OCI-LY1 (cell line): Measurements from ENCODE around the gene ENO3.
A peak's percentile ranks its signal among the peaks of the same experiment; 100 is the strongest.

Source experiments
- H2AFZ ChIP-seq: fragments of 200-600 bp; sonication (generic), shearing (Covaris generic); 2 replicates; pipeline ENCODE4 v1.6.0; 2014; ENCODE audit warnings: antibody characterized with exemption, mild to moderate bottlenecking, low read length
- H3F3A ChIP-seq: fragments of 200-600 bp; sonication (generic), shearing (Covaris generic); 2 replicates; pipeline ENCODE4 v1.6.0; 2014; ENCODE audit warnings: mild to moderate bottlenecking, antibody characterized with exemption, low read length, moderate library complexity; ENCODE audit not compliant: insufficient read depth
- H3K27ac ChIP-seq: fragments of 200-600 bp; sonication (generic); 2 replicates; pipeline ENCODE4 v1.5.1; 2014; ENCODE audit warnings: low read length, mixed run types, mild to moderate bottlenecking, low read depth; ENCODE audit not compliant: poor library complexity, severe bottlenecking
- H3K27me3 ChIP-seq: fragments of 200-600 bp; sonication (generic); 2 replicates; pipeline ENCODE4 v1.6.0; 2014; ENCODE audit warnings: antibody characterized with exemption, mild to moderate bottlenecking, low read length, moderate library complexity; ENCODE audit not compliant: insufficient read depth
- H3K36me3 ChIP-seq: fragments of 200-600 bp; sonication (generic); 2 replicates; pipeline ENCODE4 v1.6.1; 2014; ENCODE audit warnings: mild to moderate bottlenecking, antibody characterized with exemption, low read length, moderate library complexity, mixed read lengths; ENCODE audit not compliant: insufficient read depth
- H3K4me1 ChIP-seq: fragments of 200-600 bp; sonication (generic); 2 replicates; pipeline ENCODE4 v1.5.1; 2014; ENCODE audit warnings: mild to moderate bottlenecking, low read length, moderate library complexity; ENCODE audit not compliant: insufficient read depth, severe bottlenecking
- H3K4me2 ChIP-seq: fragments of 200-600 bp; sonication (generic), shearing (Covaris generic); 2 replicates; pipeline ENCODE4 v1.6.1; 2014; ENCODE audit warnings: low read length
- H3K4me3 ChIP-seq: fragments of 200-600 bp; sonication (generic); 2 replicates; pipeline ENCODE4 v1.5.1; 2014; ENCODE audit warnings: low read length, low read depth, mild to moderate bottlenecking, mixed read lengths; ENCODE audit not compliant: poor library complexity, severe bottlenecking
- H3K79me2 ChIP-seq: fragments of 200-600 bp; shearing (Covaris generic); 2 replicates; pipeline ENCODE4 v1.6.1; 2016; ENCODE audit warnings: mixed run types, low read length, mixed read lengths; ENCODE audit not compliant: insufficient read depth
- H3K9ac ChIP-seq: fragments of 200-600 bp; sonication (generic), shearing (Covaris generic); 2 replicates; pipeline ENCODE4 v1.6.1; 2014; ENCODE audit warnings: mild to moderate bottlenecking, low read length, mixed read lengths
- H3K9me2 ChIP-seq: fragments of 200-600 bp; sonication (generic), shearing (Covaris generic); 2 replicates; pipeline ENCODE4 v1.6.1; 2014; ENCODE audit warnings: low read depth, mild to moderate bottlenecking, low read length, mixed read lengths
- H3K9me3 ChIP-seq: fragments of 200-600 bp; shearing (Covaris generic); 2 replicates; pipeline ENCODE4 v1.6.1; 2014; ENCODE audit warnings: low read length, mixed read lengths
- H4K20me1 ChIP-seq: fragments of 200-600 bp; sonication (generic), shearing (Covaris generic); 2 replicates; pipeline ENCODE4 v1.6.0; 2016; ENCODE audit warnings: mild to moderate bottlenecking, low read length; ENCODE audit not compliant: insufficient read depth
- EZH2 ChIP-seq: fragments of 200-600 bp; sonication (generic), shearing (Covaris generic); IDR thresholded peaks from 2 replicates; pipeline ENCODE4 v1.8.0; 2017; ENCODE audit warnings: borderline replicate concordance, mixed run types, mild to moderate bottlenecking, antibody characterized with exemption, low read length, moderate library complexity, mixed read lengths
- TF ChIP-seq, protein P1 (sequence below): fragments of 200-600 bp; sonication (generic), shearing (Covaris generic); IDR thresholded peaks from 2 replicates; pipeline ENCODE4 v1.5.1; 2017; ENCODE audit warnings: mild to moderate bottlenecking, antibody characterized with exemption, low read length, moderate library complexity, mixed read lengths

ENO3 gene

GRCh38 chr17:4994081-4994595, 43.2 kb downstream of the ENO3 start:
- Histone ChIP-seq H4K20me1 (no peaks in the 10 kb centered on the region), H2AFZ (no peak overlapping the region), H3K9me2 (no peaks in the 10 kb centered on the region), H3K4me3 (no peak overlapping the region), H3K79me2 (no peaks in the 10 kb centered on the region), H3F3A (0 out of 2 replicates have a peak, but pooled peaks cover 4% of the 10 kb centered on the region), H3K4me2 (no peak overlapping the region), H3K27ac (no peak overlapping the region), H3K9me3 (no peaks in the 10 kb centered on the region), H3K27me3 (no peaks in the 10 kb centered on the region), H3K36me3 (no peaks in the 10 kb centered on the region), H3K4me1 (peaks cover 16% of the 10 kb centered on the region), H3K9ac (no peak overlapping the region)
- no peak for TF ChIP-seq EZH2
- TF ChIP-seq, protein P1, sequence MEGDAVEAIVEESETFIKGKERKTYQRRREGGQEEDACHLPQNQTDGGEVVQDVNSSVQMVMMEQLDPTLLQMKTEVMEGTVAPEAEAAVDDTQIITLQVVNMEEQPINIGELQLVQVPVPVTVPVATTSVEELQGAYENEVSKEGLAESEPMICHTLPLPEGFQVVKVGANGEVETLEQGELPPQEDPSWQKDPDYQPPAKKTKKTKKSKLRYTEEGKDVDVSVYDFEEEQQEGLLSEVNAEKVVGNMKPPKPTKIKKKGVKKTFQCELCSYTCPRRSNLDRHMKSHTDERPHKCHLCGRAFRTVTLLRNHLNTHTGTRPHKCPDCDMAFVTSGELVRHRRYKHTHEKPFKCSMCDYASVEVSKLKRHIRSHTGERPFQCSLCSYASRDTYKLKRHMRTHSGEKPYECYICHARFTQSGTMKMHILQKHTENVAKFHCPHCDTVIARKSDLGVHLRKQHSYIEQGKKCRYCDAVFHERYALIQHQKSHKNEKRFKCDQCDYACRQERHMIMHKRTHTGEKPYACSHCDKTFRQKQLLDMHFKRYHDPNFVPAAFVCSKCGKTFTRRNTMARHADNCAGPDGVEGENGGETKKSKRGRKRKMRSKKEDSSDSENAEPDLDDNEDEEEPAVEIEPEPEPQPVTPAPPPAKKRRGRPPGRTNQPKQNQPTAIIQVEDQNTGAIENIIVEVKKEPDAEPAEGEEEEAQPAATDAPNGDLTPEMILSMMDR = no peak

GRCh38 chr17:4997302-4998026, 46.5 kb downstream of the ENO3 start, which contains the start of the genes INCA1 and KIF1C:
Gene INCA1 (minus strand): TSS chr17:4997522. CDS start chr17:4994437, 3,085 bp downstream.
Gene KIF1C (plus strand): TSS chr17:4997950. CDS start chr17:5000247, 2,297 bp downstream.
- Histone ChIP-seq H3K9ac (peak within 1 kb of the TSS; percentile 96), H3K4me1 (peaks cover 21% of the 10 kb centered on the region), H3K27ac (peak within 1 kb of the TSS; percentile 27), H2AFZ (no peak within 1 kb of the TSS), H3K4me3 (peak within 1 kb of the TSS; percentile 96), H3K27me3 (no peaks in the 10 kb centered on the region), H3K4me2 (peak within 1 kb of the TSS; percentile 93), H3K9me2 (no peaks in the 10 kb centered on the region), H4K20me1 (no peaks in the 10 kb centered on the region), H3K9me3 (no peaks in the 10 kb centered on the region), H3K36me3 (peaks cover 6% of the 10 kb centered on the region; the same call in 1 of the 2 replicates), H3F3A (no peaks in the 10 kb centered on the region), H3K79me2 (no peaks in the 10 kb centered on the region)
- TF ChIP-seq, protein P1 = no peak
- no peak for TF ChIP-seq EZH2

GRCh38 chr17:4998027-4998731, 47.3 kb downstream of the ENO3 start:
- TF ChIP-seq, protein P1 = no peak
- TF ChIP-seq EZH2 = no peak
- peak overlapping the region; percentile 96 for H3K9ac ChIP-seq
- no peak overlapping the region for H2AFZ ChIP-seq

More at GRCh38 chr17:4998027-4998731, 47.3 kb downstream of the ENO3 start:
- H3K9me2 ChIP-seq = no peaks in the 10 kb centered on the region
- H3K27ac ChIP-seq = no peak overlapping the region
- H3K36me3 ChIP-seq = peaks cover 9% of the 10 kb centered on the region
- H3K4me1 ChIP-seq = peaks cover 21% of the 10 kb centered on the region
- H3F3A ChIP-seq = no peaks in the 10 kb centered on the region
- H3K9me3 ChIP-seq = no peaks in the 10 kb centered on the region
- H3K27me3 ChIP-seq = no peaks in the 10 kb centered on the region
- no peaks in the 10 kb centered on the region for H4K20me1 ChIP-seq
- peak overlapping the region; percentile 93 for H3K4me2 ChIP-seq
- H3K4me3 ChIP-seq = peak overlapping the region; percentile 96
- H3K79me2 ChIP-seq = no peaks in the 10 kb centered on the region
